ENCODE data around the gene BFSP1.

The BFSP1 gene

DNA sequence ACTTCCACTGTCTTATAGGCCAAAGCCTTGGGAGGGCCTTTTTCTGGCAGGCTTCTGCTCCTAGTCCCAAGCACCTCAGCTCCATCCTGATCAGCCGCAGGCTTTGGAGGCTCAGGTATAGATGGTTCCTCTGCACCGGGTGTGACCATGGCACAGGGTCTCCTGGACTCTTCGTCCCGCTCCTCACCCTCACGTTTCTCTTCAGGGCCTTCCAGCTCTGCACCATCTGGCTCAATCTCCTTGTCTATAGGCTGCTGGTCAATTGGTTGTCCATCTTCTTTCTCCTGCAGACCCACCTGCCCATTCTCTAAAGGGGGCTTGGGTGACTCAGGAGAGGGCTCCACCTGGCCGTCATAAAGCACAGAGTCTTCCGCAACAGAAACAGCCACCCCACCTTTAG is 37.0 kb downstream of the BFSP1 start:
- no peak for DNase-seq

DNA sequence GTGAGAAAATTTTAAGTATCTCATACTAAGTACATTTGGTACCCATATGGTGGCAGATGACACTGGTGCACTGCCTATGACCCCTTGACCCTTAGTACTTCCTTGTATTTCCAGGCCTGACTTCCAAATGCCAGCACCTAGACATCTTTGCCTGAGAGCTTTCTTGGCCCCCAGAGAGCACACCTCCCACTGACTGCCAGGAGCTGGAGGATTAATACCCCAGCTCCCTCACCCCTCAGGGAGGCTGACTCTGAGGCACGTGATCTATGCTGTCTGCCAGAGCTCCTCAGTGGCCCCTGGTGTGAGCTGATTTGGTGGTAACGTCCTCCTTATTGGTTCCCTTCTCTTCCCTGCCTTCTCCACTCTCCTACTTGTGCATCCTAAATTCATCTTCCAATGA is 38.0 kb downstream of the BFSP1 start:
- DNase-seq = no peak

DNA sequence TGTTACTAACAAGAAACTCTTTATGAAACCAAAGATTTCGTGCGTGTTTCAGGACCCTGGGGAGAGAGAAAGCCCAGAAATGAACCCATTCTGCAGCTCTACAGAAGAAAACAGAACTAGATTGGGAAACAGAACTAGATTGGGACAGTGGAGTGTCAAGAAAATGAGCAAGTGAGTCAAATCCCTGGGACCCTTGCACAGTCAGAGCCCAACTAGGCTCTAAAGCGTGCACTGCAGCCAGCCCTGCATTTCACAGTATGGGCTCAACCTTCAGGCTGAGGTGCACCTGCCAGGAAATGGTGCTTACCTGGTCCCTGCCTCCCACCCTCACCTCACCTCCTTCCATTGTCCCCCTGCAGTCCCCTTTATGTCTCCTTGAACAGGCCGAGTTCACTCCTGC is 39.7 kb downstream of the BFSP1 start:
- no peak for DNase-seq

DNA sequence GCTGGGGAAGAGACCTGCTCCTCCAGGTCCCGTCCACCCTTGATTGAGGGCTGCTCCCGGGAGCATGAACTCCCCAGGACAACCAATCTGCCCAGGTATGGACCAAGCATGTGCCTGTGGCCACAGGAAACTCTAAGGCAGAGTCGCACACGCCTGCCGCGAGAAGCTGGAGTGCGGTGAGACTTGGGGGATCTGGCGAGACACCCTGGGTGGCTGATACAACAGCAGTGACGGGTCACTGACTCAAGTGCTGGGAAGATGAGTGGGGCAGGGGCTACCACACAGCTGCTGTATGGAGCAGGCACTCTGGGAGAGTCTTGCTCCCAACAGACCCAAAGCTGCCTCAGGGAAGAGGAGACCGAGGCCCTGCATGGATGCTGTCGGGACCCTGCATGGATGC is 40.1 kb downstream of the BFSP1 start:
- no peak for DNase-seq

DNA sequence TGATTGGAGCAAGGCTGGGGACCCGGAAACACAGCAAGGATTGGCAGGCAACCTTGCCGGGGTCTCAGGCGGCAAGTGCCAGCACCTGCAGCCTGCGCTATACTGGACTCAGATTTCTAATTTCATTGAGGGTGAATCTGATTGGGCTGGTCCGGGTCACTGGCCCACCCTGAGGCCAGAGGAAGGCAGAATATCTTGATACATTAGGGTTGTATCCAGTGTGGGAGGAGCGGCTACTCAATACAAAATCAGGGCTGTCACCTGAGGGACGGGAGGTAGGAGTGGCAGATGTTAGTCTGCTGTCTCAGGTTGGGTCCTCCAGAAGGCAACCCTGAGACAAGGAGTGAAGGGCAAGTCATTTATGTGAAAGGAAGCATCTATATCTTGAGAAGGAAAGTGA is 40.7 kb downstream of the BFSP1 start:
- DNase-seq = no peak

DNA sequence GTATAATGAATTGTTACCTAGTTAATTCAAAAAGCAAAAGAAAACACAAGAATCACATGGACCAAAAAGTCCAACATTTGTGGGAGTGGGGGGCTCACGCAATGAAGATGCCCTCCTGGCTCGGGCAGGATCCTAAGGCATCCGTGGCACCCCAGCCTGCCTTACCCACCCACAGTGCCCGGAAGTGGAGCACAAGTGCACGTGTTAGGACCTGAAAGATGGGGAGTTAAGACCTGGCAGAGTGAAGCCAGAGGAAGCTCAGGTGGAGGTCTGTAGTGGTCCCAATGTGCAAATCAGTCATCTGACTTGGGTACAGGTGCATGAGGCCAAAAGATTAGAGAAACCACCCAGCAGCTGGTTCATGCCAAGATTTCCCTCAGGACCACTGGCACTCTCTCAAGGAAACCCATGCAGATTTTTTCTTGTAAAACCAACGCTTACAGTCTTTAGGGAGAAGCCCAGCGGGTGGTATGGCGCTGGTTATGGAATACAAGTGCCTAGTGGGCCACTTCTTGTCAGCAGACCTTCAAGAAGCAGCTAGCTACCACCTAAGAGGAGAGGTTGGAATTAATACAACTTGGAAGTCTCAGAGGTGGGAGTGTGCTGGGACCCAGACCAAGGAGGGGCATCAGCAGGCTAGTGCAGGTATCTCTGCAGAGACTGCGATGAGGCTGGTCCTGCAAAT is 42.1 kb downstream of the BFSP1 start:
- DNase-seq = no peak

DNA sequence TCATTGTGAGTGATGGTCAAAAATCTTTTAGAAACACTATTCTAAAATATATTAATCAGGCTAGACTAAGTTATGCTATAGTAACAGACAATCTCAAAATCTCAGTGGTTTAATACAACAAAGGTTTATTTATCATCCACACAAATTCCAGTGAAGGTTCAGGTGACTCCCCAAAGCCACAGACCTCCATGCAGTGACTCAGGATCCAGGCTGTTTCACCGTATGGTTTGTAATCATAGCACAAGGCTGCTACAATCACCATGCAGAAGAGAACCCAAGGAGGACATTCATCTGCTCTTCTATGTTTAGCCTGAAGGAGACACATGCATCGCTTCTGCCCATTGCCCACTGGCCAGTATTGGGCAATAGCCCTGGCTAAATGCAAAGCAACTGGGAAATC is 46.2 kb downstream of the BFSP1 start:
- DNase-seq = no peak

DNA sequence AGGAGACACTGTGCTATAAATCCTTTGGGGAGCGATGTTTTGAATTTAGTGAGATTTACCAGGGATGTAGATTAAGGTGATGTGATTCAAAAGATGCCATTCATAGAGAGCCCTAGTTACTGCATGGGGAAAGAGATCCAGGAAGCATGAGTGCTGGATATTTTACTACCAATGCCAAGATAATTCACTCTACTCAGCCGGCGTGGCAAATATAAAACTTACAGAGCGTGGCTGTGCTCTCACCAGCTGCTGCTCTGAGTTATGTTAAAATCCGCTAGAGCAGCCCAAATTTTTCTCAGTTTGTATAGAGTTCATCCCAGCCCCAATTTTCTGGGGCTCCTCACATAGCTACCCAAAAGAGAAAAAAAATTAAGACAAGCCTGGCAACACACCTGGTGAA is 48.6 kb downstream of the BFSP1 start:
- DNase-seq = no peak

DNA sequence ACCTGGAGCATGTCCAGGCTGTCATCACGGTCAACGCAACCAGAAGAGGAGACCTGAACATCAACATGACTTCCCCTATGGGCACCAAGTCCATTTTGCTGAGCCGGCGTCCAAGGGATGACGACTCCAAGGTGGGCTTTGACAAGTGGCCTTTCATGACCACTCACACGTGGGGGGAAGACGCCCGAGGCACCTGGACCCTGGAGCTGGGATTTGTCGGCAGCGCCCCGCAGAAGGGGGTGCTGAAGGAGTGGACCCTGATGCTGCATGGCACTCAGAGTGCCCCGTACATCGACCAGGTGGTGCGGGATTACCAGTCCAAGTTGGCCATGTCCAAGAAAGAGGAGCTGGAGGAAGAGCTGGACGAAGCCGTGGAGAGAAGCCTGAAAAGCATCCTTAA is 49.5 kb downstream of the BFSP1 start:
- DNase-seq = no peak

DNA sequence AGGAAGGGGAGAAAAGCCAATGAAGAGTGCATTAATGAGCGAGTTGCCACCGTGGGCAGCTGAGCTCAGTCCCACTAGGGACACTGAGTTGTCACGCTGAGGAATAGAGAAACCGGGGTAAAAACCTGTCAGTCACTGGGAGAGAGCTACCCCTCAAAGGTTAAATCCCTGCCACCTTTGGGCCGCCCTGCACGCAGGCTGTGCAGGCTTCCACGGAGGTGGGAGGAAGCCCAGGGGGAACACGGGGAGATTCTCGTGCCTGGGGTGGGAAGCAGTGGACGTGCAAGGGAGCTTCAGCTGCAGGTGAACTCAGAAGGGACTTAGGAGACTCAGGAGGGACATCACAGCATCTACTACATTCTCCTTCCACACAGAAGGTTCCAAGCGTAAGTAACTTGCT is 50.5 kb downstream of the BFSP1 start:
- no peak for DNase-seq

DNA sequence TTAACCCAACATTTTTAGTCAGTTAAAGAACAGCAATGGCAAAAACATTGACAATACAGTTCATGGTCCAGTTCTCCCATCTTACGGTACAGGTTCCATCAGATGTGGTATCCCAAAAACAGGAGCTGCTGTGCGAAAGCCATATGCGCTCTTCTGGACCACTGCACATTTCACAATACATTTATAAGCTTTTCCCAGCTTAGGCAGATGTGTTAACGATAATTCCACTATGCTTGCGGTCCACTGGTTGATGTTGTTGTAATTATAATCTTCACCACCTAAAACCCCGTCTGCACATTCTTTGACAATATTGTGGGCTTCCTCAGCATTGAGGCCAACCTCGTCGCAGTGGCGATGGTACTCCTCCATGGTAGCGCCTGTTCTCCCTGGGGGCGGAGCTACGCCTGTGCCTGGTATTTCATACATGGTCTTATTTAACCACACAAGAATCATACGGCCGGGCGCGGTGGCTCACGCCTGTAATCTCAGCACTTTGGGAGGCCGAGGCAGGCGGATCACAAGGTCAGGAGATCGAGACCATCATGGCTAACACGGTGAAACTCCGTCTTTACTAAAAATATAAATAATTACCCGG is 52.0 kb downstream of the BFSP1 start:
- DNase-seq = no peak

DNA sequence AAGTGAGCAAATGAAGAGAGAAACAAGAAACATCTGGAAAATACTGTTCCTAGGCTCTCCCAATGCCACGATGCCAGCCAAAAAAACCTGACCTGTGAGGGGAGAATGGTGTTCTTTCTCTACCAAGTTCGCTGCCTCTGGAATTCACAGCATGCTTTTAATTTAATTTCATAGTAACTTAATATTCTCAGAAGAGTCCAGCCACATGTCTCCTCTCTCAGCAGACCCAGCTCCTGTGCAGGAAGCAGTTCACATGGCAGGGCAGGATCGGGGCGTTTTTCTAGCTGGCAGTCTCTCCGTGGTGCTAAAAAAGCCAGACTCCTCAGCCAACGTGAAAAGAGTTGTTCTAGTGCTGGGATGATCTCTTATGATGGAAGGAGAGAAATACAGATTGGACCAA is 57.5 kb downstream of the BFSP1 start:
- no peak for DNase-seq

DNA sequence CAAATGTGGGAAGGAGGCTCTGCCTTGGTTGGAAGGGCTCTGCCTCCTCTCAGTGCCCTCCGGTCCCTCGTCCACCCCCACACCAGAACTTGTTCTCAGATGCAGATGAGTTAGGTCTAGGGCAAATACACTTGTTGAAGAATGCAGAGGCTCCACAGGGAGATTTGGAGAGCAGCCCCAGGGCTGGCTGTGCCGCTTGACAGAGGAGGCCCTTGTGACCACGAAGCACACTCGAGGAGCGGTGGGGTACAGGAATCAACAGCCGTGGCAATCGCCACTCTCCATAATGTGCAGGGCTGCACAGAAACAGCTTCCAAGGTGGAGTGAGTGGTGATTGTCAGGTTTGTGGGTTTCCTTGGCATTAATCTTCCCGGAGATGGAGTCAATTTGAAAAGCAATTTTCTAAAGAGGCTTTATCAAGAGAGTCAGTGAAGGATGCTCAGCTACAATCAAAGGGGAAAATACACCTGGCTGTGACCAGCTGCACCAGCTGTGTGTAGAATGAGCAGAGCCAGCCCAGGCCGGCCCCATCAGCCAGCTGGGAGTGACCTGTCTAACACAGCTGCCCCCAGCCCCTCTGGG is 59.5 kb downstream of the BFSP1 start:
- no peak for DNase-seq

DNA sequence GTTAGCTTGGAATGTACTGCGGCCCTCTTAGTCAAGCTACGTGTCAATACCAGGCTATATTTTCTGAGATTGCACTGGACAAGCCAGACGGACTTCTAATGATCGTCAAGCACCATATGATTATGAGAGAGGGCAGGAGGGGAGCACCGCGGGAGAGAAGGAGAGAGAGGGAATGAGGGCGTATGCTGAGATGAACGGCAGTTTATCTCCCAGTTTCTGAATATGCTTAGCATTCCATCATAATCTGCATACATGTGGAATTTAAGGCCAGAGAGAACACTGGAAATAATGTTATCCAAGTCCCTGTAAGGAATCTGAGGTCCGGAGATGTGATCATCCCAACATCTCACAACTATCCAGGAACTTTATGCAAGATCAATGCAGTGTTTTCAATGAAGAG is 60.2 kb downstream of the BFSP1 start:
- DNase-seq = no peak

DNA sequence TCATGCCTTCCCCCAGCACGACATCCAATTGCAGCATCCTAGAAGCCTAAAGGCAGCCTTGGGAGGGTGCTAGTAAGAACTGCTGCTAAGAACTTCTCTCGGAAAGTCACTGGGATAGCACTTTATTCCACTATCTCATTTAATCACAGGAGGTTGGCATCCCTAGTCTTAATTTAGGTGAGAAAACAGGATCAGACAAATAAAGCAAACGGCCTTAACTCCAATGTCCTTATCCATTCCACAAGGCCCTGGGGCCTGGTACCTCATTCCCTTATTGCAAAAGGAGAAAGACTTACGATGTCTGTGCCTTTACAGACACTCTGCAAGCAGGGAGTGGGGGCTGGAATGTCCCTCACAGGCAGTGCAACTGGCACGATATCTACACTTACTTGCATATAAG is 60.7 kb downstream of the BFSP1 start:
- no peak for DNase-seq

DNA sequence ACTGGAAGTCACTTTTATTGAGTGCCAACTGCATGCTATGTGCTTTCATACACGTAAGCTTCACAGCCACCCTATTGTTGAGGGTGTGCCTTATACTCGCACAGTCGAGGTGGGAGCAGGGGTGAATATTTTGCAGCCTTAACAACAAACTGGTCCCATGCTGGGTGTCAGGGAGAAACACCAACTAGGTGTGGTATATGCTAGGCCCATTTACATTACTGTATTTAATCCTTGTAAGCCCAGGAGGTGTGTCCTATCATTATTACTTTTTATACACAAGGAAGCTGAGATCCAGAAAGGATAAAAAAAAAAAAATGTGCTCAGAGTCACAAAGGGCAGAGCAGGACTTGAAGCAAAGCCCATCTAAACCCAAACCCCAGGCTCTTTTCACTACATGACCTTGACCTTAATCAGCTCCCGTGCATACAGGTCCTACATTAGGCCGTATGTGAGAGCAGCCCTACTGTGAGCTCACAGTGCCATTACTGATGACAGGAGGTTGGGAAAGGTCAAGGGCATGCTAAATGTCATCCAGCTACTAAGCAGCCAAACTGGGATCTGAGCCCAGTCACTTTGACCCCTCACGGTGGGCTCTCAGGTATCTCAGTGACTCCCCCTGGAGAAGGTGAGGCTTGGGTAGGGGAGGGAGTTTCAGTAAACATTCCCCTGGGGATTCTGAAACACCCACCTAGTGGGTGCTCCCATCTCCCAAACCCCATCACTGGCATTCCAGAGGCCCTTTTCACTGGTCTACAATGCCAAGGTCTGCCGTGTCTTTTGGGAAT is 61.7 kb downstream of the BFSP1 start:
- DNase-seq = no peak

DNA sequence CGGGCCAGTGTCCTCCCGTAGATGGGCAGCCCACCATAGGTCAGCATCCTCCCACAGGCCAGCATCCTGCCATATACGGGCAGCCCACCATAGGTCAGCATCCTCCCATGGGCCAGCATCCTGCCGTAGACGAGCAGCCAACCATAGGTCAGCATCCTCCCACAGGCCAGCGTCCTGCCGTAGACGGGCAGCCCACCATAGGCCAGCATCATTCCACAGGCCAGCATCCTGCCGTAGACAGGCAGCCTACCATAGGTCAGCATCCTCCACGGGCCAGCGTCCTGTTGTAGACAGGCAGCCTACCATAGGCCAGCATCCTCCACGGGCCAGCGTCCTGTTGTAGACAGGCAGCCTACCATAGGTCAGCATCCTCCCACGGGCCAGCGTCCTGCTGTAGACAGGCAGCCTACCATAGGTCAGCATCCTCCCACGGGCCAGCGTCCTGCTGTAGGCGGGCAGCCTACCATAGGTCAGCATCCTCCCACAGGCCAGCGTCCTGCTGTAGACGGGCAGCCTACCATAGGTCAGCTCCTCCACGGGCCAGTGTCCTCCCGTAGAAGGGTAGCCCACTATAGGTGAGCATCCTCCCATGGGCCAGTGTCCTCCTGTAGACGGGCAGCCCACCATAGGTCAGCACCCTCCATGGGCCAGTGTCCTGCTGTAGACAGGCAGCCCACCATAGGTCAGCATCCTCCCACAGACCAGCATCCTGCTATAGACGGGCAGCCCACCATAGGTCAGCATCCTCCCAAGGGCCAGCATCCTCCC is 62.9 kb downstream of the BFSP1 start:
- DNase-seq = no peak

DNA sequence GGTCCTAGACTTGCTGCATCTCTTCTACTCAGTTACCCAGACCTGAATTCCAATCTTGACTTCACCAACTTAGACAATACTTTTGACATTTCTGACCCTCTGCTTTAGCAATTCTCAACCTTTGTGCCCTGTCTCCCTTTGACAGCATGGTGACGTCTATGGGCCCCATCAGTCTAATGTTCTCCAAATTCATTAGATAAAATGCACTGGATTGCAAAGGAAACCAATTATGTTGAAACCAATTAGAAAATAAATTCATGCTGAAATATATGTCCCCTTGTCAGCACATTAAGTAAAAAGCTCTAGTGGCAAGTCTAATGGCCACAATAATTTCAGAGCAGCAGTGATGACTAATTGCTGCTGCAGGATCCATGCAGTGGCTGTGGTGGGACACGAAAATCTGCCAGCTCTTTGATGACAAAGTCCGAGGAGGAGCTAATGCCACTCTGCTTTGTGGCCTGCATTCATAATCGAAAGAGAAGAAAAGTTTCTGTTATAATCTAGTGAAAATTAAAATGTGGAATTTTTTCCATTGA is 64.0 kb downstream of the BFSP1 start:
- no peak for DNase-seq

DNA sequence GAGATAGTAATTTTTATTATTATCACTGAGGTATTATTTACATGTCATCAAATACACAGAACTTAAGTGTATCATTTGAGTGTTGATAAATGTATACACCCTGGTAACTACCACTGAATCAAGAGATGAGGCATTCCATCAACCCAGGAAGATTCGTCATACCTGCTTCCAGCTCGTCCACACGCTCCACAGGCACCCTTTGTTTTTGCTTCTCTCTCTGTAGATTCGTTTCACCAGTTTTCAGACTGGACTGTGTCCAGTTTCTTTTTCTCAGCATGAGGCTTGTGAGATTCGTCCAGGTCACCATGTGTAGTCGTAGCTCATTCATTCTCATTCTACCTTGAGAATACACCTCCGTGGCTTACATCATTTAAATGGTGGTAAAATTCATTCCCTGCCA is 64.5 kb downstream of the BFSP1 start:
- no peak for DNase-seq

DNA sequence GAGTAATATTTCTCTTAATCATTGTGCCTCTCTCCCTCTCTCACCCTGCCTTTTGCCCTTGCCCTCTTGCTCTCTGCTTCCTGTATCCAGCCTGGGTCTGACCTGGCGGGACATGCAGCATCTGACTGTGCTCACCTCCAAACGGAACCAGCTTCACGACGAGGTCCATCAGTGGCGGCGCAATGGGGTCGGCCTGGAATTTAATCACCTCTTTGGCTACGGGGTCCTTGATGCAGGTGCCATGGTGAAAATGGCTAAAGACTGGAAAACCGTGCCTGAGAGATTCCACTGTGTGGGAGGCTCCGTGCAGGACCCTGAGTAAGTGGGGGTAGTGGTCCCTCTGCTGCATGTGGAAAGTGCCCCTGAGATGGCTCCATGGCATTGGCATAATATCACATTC is 65.9 kb downstream of the BFSP1 start:
- no peak for DNase-seq

DNA sequence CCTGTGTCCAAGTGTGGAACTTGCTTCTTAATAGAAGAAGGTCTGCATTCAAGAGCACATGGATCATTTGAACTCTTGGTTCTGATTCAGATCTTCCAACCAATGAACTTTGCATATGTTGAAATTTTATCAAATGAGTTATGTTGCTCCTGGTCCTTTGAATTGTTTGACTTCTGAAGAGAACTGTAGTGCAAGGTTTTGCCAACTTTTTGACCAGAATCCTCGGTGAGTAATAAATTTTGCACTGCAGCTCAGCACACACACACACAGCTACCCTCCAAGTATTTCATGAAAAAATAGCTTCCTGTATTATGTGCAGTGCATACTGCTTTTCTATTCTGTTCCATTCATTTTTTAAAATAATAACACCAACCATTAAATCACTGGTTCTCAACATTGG is 67.5 kb downstream of the BFSP1 start:
- DNase-seq = no peak

DNA sequence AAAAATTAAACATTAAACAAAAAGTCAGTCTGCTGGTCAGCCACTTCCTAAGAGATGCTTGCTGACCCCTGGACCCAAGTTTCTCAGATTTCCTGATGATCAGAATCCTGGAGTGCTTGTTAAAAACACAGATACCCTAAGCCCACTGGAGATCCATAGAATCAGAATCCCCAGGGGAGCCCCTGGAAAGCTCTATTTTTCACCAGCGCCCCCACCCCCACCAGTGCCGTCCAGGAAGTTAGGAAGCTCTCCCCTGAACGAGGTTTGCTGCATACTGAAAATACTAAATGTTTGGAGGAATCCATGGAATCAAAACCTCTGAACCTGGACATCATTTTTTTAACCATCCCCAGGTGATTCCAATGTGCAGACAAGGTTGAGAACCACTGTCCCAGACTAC is 69.2 kb downstream of the BFSP1 start:
- DNase-seq = no peak

DNA sequence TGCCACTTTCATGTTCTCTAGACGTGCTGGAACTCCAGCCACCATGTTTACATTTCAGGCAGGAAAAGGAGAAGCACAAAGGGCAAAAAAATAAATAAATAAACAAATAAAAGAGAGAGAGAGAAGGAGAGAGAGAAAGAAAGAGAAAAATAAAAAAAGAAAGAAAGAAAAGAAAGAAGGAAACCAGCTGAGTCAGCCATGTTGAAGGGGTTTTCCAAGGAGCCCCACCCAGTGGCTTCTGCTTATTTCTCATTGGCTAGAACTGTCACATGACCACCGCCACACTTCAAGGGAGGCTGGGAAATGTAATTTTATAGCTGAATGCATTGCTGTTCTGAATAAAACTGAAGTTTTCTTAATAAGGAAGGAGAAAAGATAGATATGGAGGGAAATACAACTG is 71.1 kb downstream of the BFSP1 start:
- no peak for DNase-seq
